ENCODE results near the gene DPH2. TPM values are rescaled to one million over a fixed set of nuclear protein-coding genes. Genes with fewer than 3 reads are reported as not detected.

Gene DPH2
- total and polyA plus RNA-seq, 2 experiments from 2014 or later = 16.7 to 42.9 TPM

DNA sequence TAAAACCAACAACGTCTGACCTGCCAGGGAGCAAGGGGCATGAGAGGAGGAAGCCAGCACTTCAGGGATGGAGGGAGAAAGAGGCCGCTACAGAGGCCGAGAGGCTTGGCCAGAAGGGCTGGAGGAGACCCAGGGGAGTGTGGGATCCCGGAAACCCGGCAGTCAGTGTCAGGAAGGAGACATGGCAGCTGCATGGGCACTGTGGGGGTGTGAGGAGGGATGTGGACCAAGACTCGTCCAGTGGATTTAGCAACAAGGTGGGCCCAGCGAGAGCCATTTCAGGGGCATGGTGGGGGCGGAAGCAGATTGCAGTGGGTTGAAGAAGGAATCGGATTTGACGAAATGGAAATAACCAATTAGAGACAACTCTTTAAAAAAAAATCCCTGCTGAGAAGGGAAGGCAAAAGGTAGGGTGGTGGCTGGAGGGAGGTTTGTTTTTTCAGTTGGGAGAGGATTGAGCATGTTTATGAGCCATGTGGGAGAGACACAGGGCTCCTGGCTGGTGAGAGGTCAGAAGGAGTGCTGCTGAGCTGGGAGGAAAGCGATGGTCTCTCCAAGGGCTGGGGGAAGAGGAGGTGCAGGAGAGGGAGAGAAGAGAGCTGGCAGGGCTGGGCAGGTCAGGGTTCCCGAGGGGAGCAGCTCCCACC, 13.6 kb downstream of the DPH2 start:
- Histone ChIP-seq H3K9me2 (ENCODE audit: insufficient read depth) (no peaks in the 10 kb centered on the region), H3K4me1 (ENCODE audit: insufficient read depth) (peaks cover 29% of the 10 kb centered on the region), H2AFZ (no peak overlapping the region), H3K9me3 (ENCODE audit: low read depth) (no peaks in the 10 kb centered on the region), H3F3A (ENCODE audit: insufficient read depth) (peaks cover 13% of the 10 kb centered on the region), H3K27ac (no peak overlapping the region), H4K20me1 (ENCODE audit: insufficient read depth) (no peaks in the 10 kb centered on the region), H3K36me3 (ENCODE audit: low read depth) (0 out of 2 replicates have a peak, but pooled peaks cover 6% of the 10 kb centered on the region), H3K27me3 (replicated peaks; ENCODE audit: insufficient read depth) (no peaks in the 10 kb centered on the region), H3K4me2 (ENCODE audit: unreplicated experiment) (no peak overlapping the region), H3K79me2 (ENCODE audit: insufficient read depth) (peaks cover 45% of the 10 kb centered on the region), H3K9ac (no peak overlapping the region), H3K4me3 (no peak overlapping the region)
- DNase-seq = no peak
- WGBS, 2 experiments (ENCODE audit: low coverage in 1 of 2, low lambda C conversion rate in 2 of 2, missing lambda C conversion rate in 2 of 2) = 77 to 84% methylated on average over 12 of the region's 12 CpGs
- in situ Hi-C loops (cut with MboI) = no loop called here
- TF ChIP-seq EZH2phosphoT487 (IDR thresholded peaks at IDR 0.05; ENCODE audit: insufficient read depth, low read depth) (no peak), EZH2 (IDR thresholded peaks at IDR 0.05; ENCODE audit: insufficient read depth, poor library complexity, severe bottlenecking) (no peak)

DNA sequence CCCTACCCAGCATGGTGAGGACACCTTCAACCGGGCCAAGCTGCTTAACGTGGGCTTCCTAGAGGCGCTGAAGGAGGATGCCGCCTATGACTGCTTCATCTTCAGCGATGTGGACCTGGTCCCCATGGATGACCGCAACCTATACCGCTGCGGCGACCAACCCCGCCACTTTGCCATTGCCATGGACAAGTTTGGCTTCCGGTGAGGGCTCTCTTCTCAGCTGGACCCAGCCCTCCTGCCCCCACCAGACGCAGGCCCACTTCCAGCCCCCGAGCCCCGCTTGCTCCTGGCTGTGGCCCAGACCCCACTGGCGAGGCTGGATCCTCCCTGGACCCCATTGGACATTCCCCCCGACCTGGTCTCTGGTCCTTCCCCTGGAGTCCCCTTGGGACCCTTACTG, 15.0 kb downstream of the DPH2 start:
- H3K27ac ChIP-seq = no peak overlapping the region
- H3F3A ChIP-seq (ENCODE audit: insufficient read depth) = peaks cover 27% of the 10 kb centered on the region
- in situ Hi-C loops (cut with MboI) = no loop called here
- H3K79me2 ChIP-seq (ENCODE audit: insufficient read depth) = peaks cover 35% of the 10 kb centered on the region
- no peak overlapping the region for H3K9ac ChIP-seq
- no peak for DNase-seq
- H3K9me3 ChIP-seq (ENCODE audit: low read depth) = no peaks in the 10 kb centered on the region
- H2AFZ ChIP-seq = no peak overlapping the region
- no peak for TF ChIP-seq EZH2 (IDR thresholded peaks at IDR 0.05; ENCODE audit: insufficient read depth, poor library complexity, severe bottlenecking)
- no peak for TF ChIP-seq EZH2phosphoT487 (IDR thresholded peaks at IDR 0.05; ENCODE audit: insufficient read depth, low read depth)
- H3K4me1 ChIP-seq (ENCODE audit: insufficient read depth) = peaks cover 24% of the 10 kb centered on the region
- no peak overlapping the region for H3K4me2 ChIP-seq (ENCODE audit: unreplicated experiment)
- H3K27me3 ChIP-seq (replicated peaks; ENCODE audit: insufficient read depth) = no peaks in the 10 kb centered on the region
- H4K20me1 ChIP-seq (ENCODE audit: insufficient read depth) = no peaks in the 10 kb centered on the region
- no peak overlapping the region for H3K4me3 ChIP-seq
- WGBS, 2 experiments (ENCODE audit: low coverage in 1 of 2, low lambda C conversion rate in 2 of 2, missing lambda C conversion rate in 2 of 2) = 80 to 85% methylated on average over 14 to 16 of the region's 16 CpGs
- no peaks in the 10 kb centered on the region for H3K9me2 ChIP-seq (ENCODE audit: insufficient read depth)
- 0 out of 2 replicates have a peak, but pooled peaks cover 6% of the 10 kb centered on the region for H3K36me3 ChIP-seq (ENCODE audit: low read depth)

DNA sequence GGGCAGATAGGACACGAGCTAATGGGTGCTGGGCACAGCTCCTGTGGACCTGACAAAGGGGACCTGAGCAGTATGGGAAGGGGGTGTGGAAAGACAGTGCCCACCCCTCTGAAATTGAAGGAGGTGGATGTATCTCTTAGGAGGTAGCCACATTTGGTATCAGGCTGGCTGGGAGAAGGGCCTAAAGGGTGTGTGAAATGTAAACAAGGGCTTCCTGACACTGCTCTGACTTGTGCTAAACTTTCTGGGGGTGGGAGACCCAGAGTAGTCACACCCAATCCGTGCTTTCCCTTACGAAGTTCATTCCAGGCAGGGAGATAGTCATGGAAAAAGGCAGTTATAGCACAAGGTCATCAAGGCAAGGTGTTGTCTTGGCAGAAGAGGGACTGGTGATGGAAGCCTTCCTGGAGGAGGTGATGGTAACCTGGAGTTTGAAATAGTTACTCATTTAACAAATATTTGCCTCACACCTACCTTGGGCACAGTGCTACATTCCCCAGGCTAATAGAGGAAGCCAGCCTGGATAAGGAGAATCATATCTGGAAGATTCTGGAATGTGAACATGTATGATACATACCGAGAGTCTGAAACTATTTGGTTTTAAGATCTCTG, 16.3 kb downstream of the DPH2 start:
- Histone ChIP-seq H3K36me3 (ENCODE audit: low read depth) (0 out of 2 replicates have a peak, but pooled peaks cover 6% of the 10 kb centered on the region), H3K4me1 (ENCODE audit: insufficient read depth) (peaks cover 21% of the 10 kb centered on the region), H3K9ac (no peak overlapping the region), H3K27ac (peak overlapping the region; percentile 46; the same call in 1 of the 2 replicates), H3K9me3 (ENCODE audit: low read depth) (no peaks in the 10 kb centered on the region), H3K4me3 (no peak overlapping the region), H3K27me3 (replicated peaks; ENCODE audit: insufficient read depth) (no peaks in the 10 kb centered on the region), H4K20me1 (ENCODE audit: insufficient read depth) (no peaks in the 10 kb centered on the region), H3K4me2 (ENCODE audit: unreplicated experiment) (no peak overlapping the region), H2AFZ (no peak overlapping the region), H3K9me2 (ENCODE audit: insufficient read depth) (no peaks in the 10 kb centered on the region), H3F3A (ENCODE audit: insufficient read depth) (peaks cover 27% of the 10 kb centered on the region), H3K79me2 (ENCODE audit: insufficient read depth) (peaks cover 23% of the 10 kb centered on the region)
- 85 to 88% methylated on average over 4 of the region's 4 CpGs for WGBS, 2 experiments (ENCODE audit: low coverage in 1 of 2, low lambda C conversion rate in 2 of 2, missing lambda C conversion rate in 2 of 2)
- in situ Hi-C loops (cut with MboI) = no loop called here
- TF ChIP-seq EZH2 (IDR thresholded peaks at IDR 0.05; ENCODE audit: insufficient read depth, poor library complexity, severe bottlenecking) (no peak), EZH2phosphoT487 (IDR thresholded peaks at IDR 0.05; ENCODE audit: insufficient read depth, low read depth) (no peak)
- no peak for DNase-seq

DNA sequence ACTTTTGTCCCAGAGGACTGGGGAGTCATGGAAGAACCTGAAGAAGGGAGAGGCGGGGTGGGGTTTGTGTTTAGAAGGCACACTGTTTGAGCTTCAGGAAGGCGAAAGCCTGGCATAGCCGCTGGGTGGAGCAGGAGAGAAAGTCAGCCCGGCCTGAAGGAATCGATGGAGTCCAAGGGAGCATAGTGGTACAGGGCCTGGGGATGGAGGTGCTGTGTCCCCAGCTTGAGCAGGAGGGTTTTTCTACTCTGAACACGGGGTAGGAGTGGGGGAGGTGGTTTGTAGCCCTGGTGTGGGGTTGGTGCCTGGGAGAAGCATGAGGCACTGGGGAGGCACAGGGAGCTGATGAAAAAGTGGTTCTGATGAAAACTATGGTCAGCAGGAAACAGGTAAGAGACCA, 16.9 kb downstream of the DPH2 start:
- Histone ChIP-seq H3K4me2 (ENCODE audit: unreplicated experiment) (no peak overlapping the region), H3K36me3 (ENCODE audit: low read depth) (0 out of 2 replicates have a peak, but pooled peaks cover 6% of the 10 kb centered on the region), H4K20me1 (ENCODE audit: insufficient read depth) (no peaks in the 10 kb centered on the region), H3K9me2 (ENCODE audit: insufficient read depth) (no peaks in the 10 kb centered on the region), H3F3A (ENCODE audit: insufficient read depth) (peaks cover 27% of the 10 kb centered on the region), H3K4me3 (no peak overlapping the region), H3K4me1 (ENCODE audit: insufficient read depth) (peaks cover 21% of the 10 kb centered on the region), H3K9ac (peak overlapping the region; percentile 32; the same call in 1 of the 2 replicates), H3K9me3 (ENCODE audit: low read depth) (no peaks in the 10 kb centered on the region), H3K27me3 (replicated peaks; ENCODE audit: insufficient read depth) (no peaks in the 10 kb centered on the region), H3K79me2 (ENCODE audit: insufficient read depth) (peaks cover 17% of the 10 kb centered on the region), H2AFZ (no peak overlapping the region), H3K27ac (peak overlapping the region; percentile 46)
- TF ChIP-seq EZH2 (IDR thresholded peaks at IDR 0.05; ENCODE audit: insufficient read depth, poor library complexity, severe bottlenecking) (no peak), EZH2phosphoT487 (IDR thresholded peaks at IDR 0.05; ENCODE audit: insufficient read depth, low read depth) (no peak)
- DNase-seq = peak; percentile 44
- in situ Hi-C loops (cut with MboI) = no loop called here
- 63 to 65% methylated on average over 6 of the region's 6 CpGs for WGBS, 2 experiments (ENCODE audit: low coverage in 1 of 2, low lambda C conversion rate in 2 of 2, missing lambda C conversion rate in 2 of 2)
